Upper lobe of right lung (tissue), 1 donor: Measurements from ENCODE around the gene AKR7A2. TPM values are rescaled to one million over a fixed set of nuclear protein-coding genes. Genes with fewer than 3 reads are reported as not detected.
"Not testable (repeated sequence)": the region's sequence is repeated elsewhere in the genome, so short reads cannot be mapped to it uniquely, and the experiment has no call there.

Source experiments
- ATAC-seq: fragments of 200-7000 bp; cut with Tn5 transposase; one replicate; pipeline ENCODE4 v1.9.1; 2020; ENCODE audit warnings: mild to moderate bottlenecking, moderate library complexity
- DNase-seq: peaks from one replicate; pipeline ENCODE4 v3.0.0-alpha.2; 2020
- H3K27ac ChIP-seq: fragments of 200-600 bp; one replicate; pipeline ENCODE4 v1.8.0; 2022
- H3K27me3 ChIP-seq: fragments of 200-600 bp; one replicate; pipeline ENCODE4 v1.8.0; 2022; ENCODE audit warnings: mild to moderate bottlenecking
- H3K36me3 ChIP-seq: fragments of 200-600 bp; one replicate; pipeline ENCODE4 v1.8.0; 2022
- H3K4me1 ChIP-seq: fragments of 200-600 bp; one replicate; pipeline ENCODE4 v1.8.0; 2022
- H3K4me3 ChIP-seq: fragments of 200-600 bp; one replicate; pipeline ENCODE4 v1.8.0; 2022; ENCODE audit warnings: mild to moderate bottlenecking
- H3K9me3 ChIP-seq: fragments of 200-600 bp; one replicate; pipeline ENCODE4 v1.8.0; 2022
- intact Hi-C: fragments of 100-400 bp; cut with DNase I; formaldehyde crosslinking; loops from one replicate; pipeline ENCODE4 v1.11.0; 2022
- total RNA-seq: library from RNA; stranded (reverse); fragmentation: NEBNext Ultra II Directional; extraction: Animal tissue kit (Norgen Biotek cat#: 25700); gene quantifications from one replicate; pipeline ENCODE4 v1.2.1, GENCODE V29; 2021
- TF ChIP-seq, protein P1 (sequence below): fragments of 200-600 bp; IDR thresholded peaks from one replicate; pipeline ENCODE4 v1.8.0; 2022; ENCODE audit warnings: antibody characterized with exemption
- donor health status: DM: no; HTN: yes; CAD: no; lungs with severe emphysema.

AKR7A2 gene
- total RNA-seq, 1 donor from 2014 or later = 39.1 TPM

DNA sequence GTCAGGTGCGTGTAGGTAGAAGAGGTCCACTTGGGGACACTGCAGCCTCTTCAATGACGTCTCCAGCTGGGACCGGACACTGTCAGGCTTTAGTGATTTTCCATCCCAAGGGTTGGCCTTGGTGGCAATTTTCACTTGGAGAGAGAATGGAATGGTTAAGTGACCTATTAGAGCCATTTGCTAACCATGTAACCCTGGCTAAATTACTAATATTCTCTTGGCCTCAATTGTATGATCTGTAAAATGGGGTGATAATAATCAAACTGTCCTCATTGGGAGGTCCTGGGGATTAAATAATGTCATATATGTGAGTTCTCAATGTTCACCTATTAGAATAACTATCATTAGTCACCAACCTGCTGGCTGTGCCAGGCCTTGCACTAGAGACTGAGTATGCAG, 3.4 kb downstream of the AKR7A2 start:
- TF ChIP-seq, protein P1, sequence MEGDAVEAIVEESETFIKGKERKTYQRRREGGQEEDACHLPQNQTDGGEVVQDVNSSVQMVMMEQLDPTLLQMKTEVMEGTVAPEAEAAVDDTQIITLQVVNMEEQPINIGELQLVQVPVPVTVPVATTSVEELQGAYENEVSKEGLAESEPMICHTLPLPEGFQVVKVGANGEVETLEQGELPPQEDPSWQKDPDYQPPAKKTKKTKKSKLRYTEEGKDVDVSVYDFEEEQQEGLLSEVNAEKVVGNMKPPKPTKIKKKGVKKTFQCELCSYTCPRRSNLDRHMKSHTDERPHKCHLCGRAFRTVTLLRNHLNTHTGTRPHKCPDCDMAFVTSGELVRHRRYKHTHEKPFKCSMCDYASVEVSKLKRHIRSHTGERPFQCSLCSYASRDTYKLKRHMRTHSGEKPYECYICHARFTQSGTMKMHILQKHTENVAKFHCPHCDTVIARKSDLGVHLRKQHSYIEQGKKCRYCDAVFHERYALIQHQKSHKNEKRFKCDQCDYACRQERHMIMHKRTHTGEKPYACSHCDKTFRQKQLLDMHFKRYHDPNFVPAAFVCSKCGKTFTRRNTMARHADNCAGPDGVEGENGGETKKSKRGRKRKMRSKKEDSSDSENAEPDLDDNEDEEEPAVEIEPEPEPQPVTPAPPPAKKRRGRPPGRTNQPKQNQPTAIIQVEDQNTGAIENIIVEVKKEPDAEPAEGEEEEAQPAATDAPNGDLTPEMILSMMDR = no peak
- no peak for ATAC-seq
- Histone ChIP-seq H3K27ac (no peak overlapping the region), H3K4me1 (peaks cover 15% of the 10 kb centered on the region), H3K27me3 (no peaks in the 10 kb centered on the region), H3K36me3 (peaks cover 50% of the 10 kb centered on the region), H3K4me3 (no peak overlapping the region), H3K9me3 (no peaks in the 10 kb centered on the region)
- DNase-seq = no peak
- intact Hi-C loops = no loop called here

DNA sequence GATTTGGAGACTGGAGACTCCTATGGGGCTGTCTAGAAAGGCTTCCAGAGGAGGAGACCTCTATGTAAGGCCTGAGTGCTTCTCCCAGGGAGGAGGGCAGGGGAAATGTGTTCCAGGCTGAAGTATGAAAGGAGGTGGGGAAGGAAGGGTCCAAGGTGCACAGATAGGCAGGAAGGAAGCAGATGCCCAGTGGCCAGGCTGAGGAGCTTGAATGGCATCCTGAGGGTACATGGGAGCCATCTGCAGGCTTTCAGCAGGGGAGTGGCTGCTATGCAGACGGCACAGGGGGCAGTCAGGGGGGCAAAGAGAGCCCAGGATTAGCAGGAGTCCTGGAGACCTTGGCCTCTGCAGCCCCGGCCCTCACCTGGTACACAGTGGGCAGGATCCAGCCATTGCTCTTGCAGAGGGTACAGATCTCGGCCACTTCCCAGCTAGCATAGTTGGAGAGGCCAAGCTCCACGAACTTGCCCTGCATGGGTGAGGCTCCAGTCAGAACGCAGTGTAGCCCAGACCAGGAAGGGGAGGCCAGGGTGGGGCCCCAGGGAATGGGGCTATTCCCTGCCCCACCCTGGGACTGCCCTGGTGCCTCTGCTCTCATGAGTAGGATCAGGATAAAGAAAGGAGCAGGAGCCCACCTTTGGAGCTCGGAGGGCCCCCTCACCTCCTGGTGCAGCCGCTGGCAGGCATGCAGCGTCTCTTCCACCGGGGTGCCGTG, 4.0 kb downstream of the AKR7A2 start:
- H3K36me3 ChIP-seq = peaks cover 56% of the 10 kb centered on the region

DNA sequence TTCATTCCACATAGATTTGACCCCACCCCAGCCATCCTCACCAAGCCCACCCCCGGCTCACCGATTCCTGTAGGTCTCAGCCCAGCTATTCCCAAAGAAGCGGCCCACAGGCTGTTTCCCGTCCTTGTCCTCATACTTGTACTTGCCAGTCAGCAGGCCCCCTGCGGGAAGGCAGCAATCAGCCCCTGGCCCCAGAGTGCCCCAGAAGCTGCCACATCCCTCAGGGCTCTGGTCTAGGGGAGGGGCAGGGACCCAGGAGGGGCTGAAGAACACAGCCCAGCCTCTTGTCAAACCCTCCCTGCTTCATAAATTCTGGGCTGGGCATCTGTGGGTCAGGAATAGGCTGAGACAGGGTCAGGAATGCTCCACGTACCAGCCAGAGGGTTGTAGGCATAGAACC, 5.0 kb downstream of the AKR7A2 start:
- intact Hi-C loops = no loop called here
- TF ChIP-seq, protein P1 = no peak

More for the DNA sequence above, 4.0 kb downstream of the AKR7A2 start:
- no peak for DNase-seq
- TF ChIP-seq, protein P1 = no peak
- Histone ChIP-seq H3K4me3 (no peak overlapping the region), H3K27me3 (no peaks in the 10 kb centered on the region), H3K4me1 (peaks cover 10% of the 10 kb centered on the region), H3K27ac (no peak overlapping the region), H3K9me3 (no peaks in the 10 kb centered on the region)
- intact Hi-C loops = no loop called here
- ATAC-seq = no peak

DNA sequence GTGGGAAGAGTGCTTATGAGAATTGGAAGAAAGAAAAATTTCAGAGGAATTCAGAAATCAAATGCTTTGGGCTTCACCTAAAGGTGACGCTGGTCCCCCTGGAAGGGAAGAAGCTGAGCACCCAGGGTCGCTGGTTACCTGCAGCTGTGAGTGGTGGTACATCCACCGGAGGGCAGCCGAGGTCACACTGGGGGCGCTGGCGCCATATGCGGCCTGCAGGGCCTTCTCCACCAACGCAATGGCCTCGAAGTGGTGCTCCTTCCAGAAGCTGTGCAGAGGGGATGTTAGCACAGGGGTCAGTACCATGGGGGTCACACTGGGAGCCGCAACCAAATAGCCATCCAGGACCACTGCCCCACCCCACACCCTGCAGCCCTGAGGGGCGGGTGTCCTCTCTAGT, 6.1 kb downstream of the AKR7A2 start:
- Histone ChIP-seq H3K36me3 (peaks cover 60% of the 10 kb centered on the region), H3K27me3 (no peaks in the 10 kb centered on the region), H3K9me3 (no peaks in the 10 kb centered on the region), H3K27ac (no peak overlapping the region), H3K4me3 (no peak overlapping the region), H3K4me1 (peaks cover 4% of the 10 kb centered on the region)
- intact Hi-C loops = no loop called here
- ATAC-seq (no peak), DNase-seq (no peak)
- TF ChIP-seq, protein P1 = no peak

More for the DNA sequence above, 5.0 kb downstream of the AKR7A2 start:
- Histone ChIP-seq H3K27me3 (no peaks in the 10 kb centered on the region), H3K9me3 (no peaks in the 10 kb centered on the region), H3K4me3 (no peak overlapping the region), H3K36me3 (peaks cover 60% of the 10 kb centered on the region), H3K4me1 (peaks cover 8% of the 10 kb centered on the region), H3K27ac (no peak overlapping the region)
- no peak for DNase-seq
- no peak for ATAC-seq

DNA sequence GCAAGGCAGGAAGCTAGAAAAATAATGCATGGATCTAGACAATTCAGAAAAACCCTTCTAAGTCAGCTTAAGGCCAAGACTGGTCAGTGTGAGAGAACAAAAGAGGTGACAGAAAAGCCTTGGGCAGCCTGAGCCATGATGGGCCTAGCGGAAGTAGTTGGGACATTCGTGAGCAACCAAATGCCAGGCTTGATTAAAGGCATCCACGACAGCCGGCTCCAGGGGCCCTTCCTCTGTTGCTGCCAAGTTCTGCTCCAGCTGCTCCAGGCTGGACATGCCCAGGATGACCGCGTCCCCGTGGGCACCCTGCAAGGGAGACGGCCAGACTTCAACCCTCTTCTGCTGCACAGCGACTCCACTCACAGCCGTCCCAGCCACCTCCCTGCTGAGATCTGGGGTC, 7.9 kb downstream of the AKR7A2 start:
- intact Hi-C loops, ATAC-seq, H3K4me3 ChIP-seq, H3K27ac ChIP-seq, H3K27me3 ChIP-seq, H3K9me3 ChIP-seq, DNase-seq, H3K4me1 ChIP-seq: not testable (repeated sequence)
- H3K36me3 ChIP-seq = peaks cover 60% of the 10 kb centered on the region

DNA sequence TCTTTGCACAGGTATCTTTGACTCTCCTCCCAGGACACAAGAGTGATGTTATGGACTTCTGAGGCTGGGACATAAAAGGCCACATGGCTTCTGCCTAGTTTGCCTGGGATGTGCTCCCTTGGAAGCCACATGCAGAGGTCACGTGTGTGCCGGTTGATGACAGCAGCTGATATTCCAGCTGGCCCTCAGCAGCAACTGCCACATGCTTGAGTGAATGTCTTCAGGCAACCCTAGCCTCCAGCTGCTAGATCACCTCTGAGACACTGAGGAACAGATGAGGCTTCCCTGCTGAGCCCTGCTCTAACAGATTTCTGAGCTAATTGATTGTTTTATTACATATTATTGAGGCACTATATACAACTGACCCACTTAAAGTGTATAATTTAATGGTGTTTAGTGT, 11.7 kb downstream of the AKR7A2 start:
- intact Hi-C loops = no loop called here
- TF ChIP-seq, protein P1 = no peak
- Histone ChIP-seq H3K4me3 (no peak overlapping the region), H3K27me3 (no peaks in the 10 kb centered on the region), H3K9me3 (no peaks in the 10 kb centered on the region), H3K36me3 (peaks cover 27% of the 10 kb centered on the region), H3K4me1 (no peaks in the 10 kb centered on the region), H3K27ac (no peak overlapping the region)
- no peak for DNase-seq
- ATAC-seq = no peak
